IMR-90 (cell line): ENCODE measurements around the gene ZC3H7B. TPM values are rescaled to one million over a fixed set of nuclear protein-coding genes. Genes with fewer than 3 reads are reported as not detected.

ENCODE experiments used
- ATAC-seq: fragments of 200-7000 bp; cut with Tn5 transposase; 2 replicates; pipeline ENCODE4 v1.9.1; 2020; ENCODE audit warnings: low read depth, mild to moderate bottlenecking, moderate library complexity
- BruUV-seq: library from RNA; stranded (reverse); fragments of 400-500 nt; replicated peaks from 2 replicates; lab custom pipeline; 2021; lab: Mats Ljungman, UMichigan
- CTCF ChIA-PET: fragments of 300-600 bp; formaldehyde crosslinking; extraction: SDS; loops from one replicate; lab custom pipeline; 2021; ENCODE audit warnings: antibody characterized with exemption; lab: Yijun Ruan, JAX
- POLR2A ChIA-PET: fragments of 300-600 bp; sonication (Branson Sonifier 250); formaldehyde crosslinking; loops from one replicate; lab custom pipeline; 2022; ENCODE audit warnings: antibody characterized with exemption; ENCODE audit not compliant: unreplicated experiment; lab: Charles Lee
- DNase-seq: peaks from one replicate; pipeline ENCODE4 v3.0.0; 2013
- H2AFZ ChIP-seq: replicated peaks from 2 replicates; pipeline ENCODE3; 2013; ENCODE audit warnings: low read length, mild to moderate bottlenecking; ENCODE audit not compliant: poor library complexity
- H2AK5ac ChIP-seq: 2 replicates; pipeline ENCODE4 v1.6.1; 2013; ENCODE audit warnings: low read depth, low read length, inconsistent platforms
- H2AK9ac ChIP-seq: replicated peaks from 2 replicates; pipeline ENCODE3; 2013; ENCODE audit warnings: mild to moderate bottlenecking, low read depth, low read length, moderate library complexity; ENCODE audit not compliant: poor library complexity
- H2BK120ac ChIP-seq: 2 replicates; pipeline ENCODE4 v1.6.1; 2013; ENCODE audit warnings: low read depth, low read length, inconsistent platforms
- H2BK15ac ChIP-seq: 3 replicates; pipeline ENCODE4 v1.6.1; 2013; ENCODE audit warnings: low read depth, low read length, inconsistent platforms
- H2BK20ac ChIP-seq: 2 replicates; pipeline ENCODE4 v1.6.1; 2013; ENCODE audit warnings: low read depth, mild to moderate bottlenecking, inconsistent platforms, low read length, moderate library complexity
- H2BK5ac ChIP-seq: 2 replicates; pipeline ENCODE4 v1.6.1; 2013; ENCODE audit warnings: mild to moderate bottlenecking, low read depth, low read length, inconsistent platforms; ENCODE audit not compliant: poor library complexity, severe bottlenecking
- H3K14ac ChIP-seq: replicated peaks from 2 replicates; pipeline ENCODE4 v1.6.1; 2013; ENCODE audit warnings: low read depth, low read length, inconsistent platforms
- H3K18ac ChIP-seq: 2 replicates; pipeline ENCODE4 v1.6.1; 2013; ENCODE audit warnings: low read depth, low read length, control low read depth
- H3K23ac ChIP-seq: 2 replicates; pipeline ENCODE4 v1.6.1; 2013; ENCODE audit warnings: low read depth, low read length, inconsistent platforms
- H3K27ac ChIP-seq: 2 replicates; pipeline ENCODE4 v1.5.1; 2013; ENCODE audit warnings: mild to moderate bottlenecking, control low read depth, low read length; ENCODE audit not compliant: insufficient read depth
- H3K27me3 ChIP-seq: 2 replicates; pipeline ENCODE4 v1.6.1; 2013; ENCODE audit warnings: low read length; ENCODE audit not compliant: control insufficient read depth, insufficient read depth
- H3K36me3 ChIP-seq: 2 replicates; pipeline ENCODE4 v1.6.1; 2013; ENCODE audit warnings: low read length, mixed read lengths; ENCODE audit not compliant: control insufficient read depth, insufficient read depth
- H3K4ac ChIP-seq: 2 replicates; pipeline ENCODE4 v1.6.1; 2013; ENCODE audit warnings: low read depth, low read length, inconsistent platforms
- H3K4me1 ChIP-seq: 2 replicates; pipeline ENCODE4 v1.6.1; 2013; ENCODE audit warnings: low read length, mixed read lengths; ENCODE audit not compliant: control insufficient read depth, insufficient read depth
- H3K4me2 ChIP-seq: 2 replicates; pipeline ENCODE4 v1.6.1; 2013; ENCODE audit warnings: low read depth, mild to moderate bottlenecking, control low read depth, low read length, moderate library complexity
- H3K4me3 ChIP-seq: 2 replicates; pipeline ENCODE4 v1.5.1; 2013; ENCODE audit warnings: low read depth, mild to moderate bottlenecking, control low read depth, low read length, moderate library complexity; ENCODE audit not compliant: insufficient read depth
- H3K56ac ChIP-seq: 2 replicates; pipeline ENCODE4 v1.6.1; 2013; ENCODE audit warnings: low read length, inconsistent platforms; ENCODE audit not compliant: insufficient read depth; ENCODE audit errors: extremely low read depth
- H3K79me1 ChIP-seq, 2 experiments: 2 replicates each; pipeline ENCODE4 v1.6.1; 2013; ENCODE audit warnings: low read length in 2 of 2, inconsistent platforms in 1 of 2, low read depth in 1 of 2
- H3K9ac ChIP-seq: 2 replicates; pipeline ENCODE4 v1.6.1; 2013; ENCODE audit warnings: low read depth, low read length, control low read depth
- H3K9me1 ChIP-seq: 2 replicates; pipeline ENCODE4 v1.6.1; 2013; ENCODE audit warnings: low read length, inconsistent platforms; ENCODE audit not compliant: insufficient read depth
- H3K9me3 ChIP-seq: 2 replicates; pipeline ENCODE4 v1.6.1; 2013; ENCODE audit warnings: low read length; ENCODE audit not compliant: control insufficient read depth, insufficient read depth
- H4K20me1 ChIP-seq: 2 replicates; pipeline ENCODE4 v1.6.1; 2013; ENCODE audit warnings: low read length, inconsistent platforms; ENCODE audit not compliant: insufficient read depth
- H4K5ac ChIP-seq: 2 replicates; pipeline ENCODE4 v1.6.1; 2013; ENCODE audit warnings: mild to moderate bottlenecking, low read depth, low read length, control low read depth
- H4K8ac ChIP-seq, 2 experiments: 2 replicates each; pipeline ENCODE4 v1.6.1; 2013; ENCODE audit warnings: low read depth in 2 of 2, low read length in 2 of 2, control low read depth in 1 of 2, inconsistent platforms in 1 of 2
- H4K91ac ChIP-seq: 2 replicates; pipeline ENCODE4 v1.6.1; 2013; ENCODE audit warnings: low read depth, low read length, inconsistent platforms; ENCODE audit not compliant: insufficient read depth
- MXI1 ChIP-seq: IDR thresholded peaks from 2 replicates; pipeline ENCODE4 v1.6.1; 2012; ENCODE audit warnings: low read depth, mild to moderate bottlenecking, low read length, moderate library complexity, borderline replicate concordance
- WGBS, 2 experiments: methylation state at CpG; one replicate each; pipeline versions ENCODE4 v1.1.5 to v1.1.7; 2013; ENCODE audit warnings: missing lambda C conversion rate in 2 of 2; ENCODE audit not compliant: insufficient read length in 1 of 2; ENCODE audit errors: extremely low coverage in 2 of 2; 5-methylcytosine and 5-hydroxymethylcytosine counted together
- dilution Hi-C: fragments of 300-500 bp; cut with HindIII; formaldehyde crosslinking; loops from one replicate; pipeline ENCODE4 v1.14.3; 2018; ENCODE audit warnings: low sequenced_read_pairs; ENCODE audit not compliant: unreplicated experiment
- in situ Hi-C: fragments of 300-500 bp; cut with MboI; formaldehyde crosslinking; loops from 3 replicates; pipeline ENCODE4 v1.14.3; 2019; ENCODE audit warnings: low sequenced_read_pairs, inconsistent platforms, mixed read lengths
- intact Hi-C: fragments of 100-400 bp; cut with micrococcal nuclease; formaldehyde crosslinking; loops from 2 replicates; pipeline ENCODE4 v1.10.0; 2022
- polyA plus RNA-seq, 3 experiments: library from polyadenylated mRNA; depleted of rRNA; stranded (reverse); fragments of >200 nt; gene quantifications; 2 replicates each; pipeline ENCODE4 v1.2.3, GENCODE V29; 2012; ENCODE audit warnings: low replicate concordance in 1 of 3
- total RNA-seq: library from RNA; depleted of rRNA; stranded (reverse); fragments of >200 nt; gene quantifications from 2 replicates; pipeline ENCODE4 v1.2.3, GENCODE V29; 2012

ZC3H7B gene
- total and polyA plus RNA-seq, 2 of the 4 experiments (the other 2 are of a cell fraction) = 37.6 to 72.3 TPM

DNA sequence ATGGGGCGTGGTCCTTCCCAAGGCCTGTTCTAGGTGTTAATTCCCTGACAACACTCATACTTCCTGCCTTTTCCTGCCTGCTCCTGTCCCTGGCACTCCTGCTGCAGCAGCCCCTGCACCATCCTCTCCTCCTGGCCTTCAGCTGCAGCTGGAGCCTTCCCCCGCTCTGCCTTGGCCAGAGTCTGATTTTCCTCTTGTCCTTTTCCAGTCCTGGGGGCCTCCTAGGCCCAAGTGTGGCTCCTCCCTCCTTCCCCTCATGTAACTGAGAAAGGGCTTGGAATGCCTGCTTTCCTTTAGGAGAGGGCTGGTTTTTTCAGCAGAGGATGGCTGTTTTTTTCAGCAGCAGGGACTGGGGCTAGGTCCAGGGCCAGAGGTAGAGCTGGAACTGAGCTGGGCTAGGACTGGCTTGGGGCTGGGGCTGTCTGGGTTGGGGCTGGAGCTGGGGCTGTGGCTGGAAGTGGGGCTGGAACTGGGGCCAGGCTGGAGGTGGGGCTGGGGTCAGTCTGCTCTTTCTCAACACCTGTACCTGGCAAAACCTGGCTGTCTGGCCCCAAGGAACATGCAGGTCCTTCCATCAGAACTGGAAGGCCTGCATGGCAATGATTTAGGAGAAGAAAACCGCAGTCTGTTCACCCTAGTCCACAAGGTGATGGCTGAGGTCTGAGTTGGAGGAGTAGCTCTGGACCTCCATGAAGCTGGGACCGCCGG is 23.6 kb downstream of the ZC3H7B start:
- H3K4me3 ChIP-seq = no peak overlapping the region
- no peak overlapping the region for H2BK20ac ChIP-seq
- no peak overlapping the region for H2BK5ac ChIP-seq
- no peak overlapping the region for H2BK15ac ChIP-seq
- peaks cover 29% of the 10 kb centered on the region for H3K9me1 ChIP-seq
- H3K23ac ChIP-seq = no peak overlapping the region
- H3K18ac ChIP-seq = no peak overlapping the region
- no peaks in the 10 kb centered on the region for H3K27me3 ChIP-seq
- H3K4ac ChIP-seq = no peak overlapping the region
- no peak overlapping the region for H2BK120ac ChIP-seq
- dilution Hi-C loops = no loop called here
- no peak overlapping the region for H3K4me2 ChIP-seq
- H4K8ac ChIP-seq = no peak overlapping the region
- H3K9me3 ChIP-seq = no peaks in the 10 kb centered on the region
- intact Hi-C loops = no loop called here
- no peak overlapping the region for H3K56ac ChIP-seq
- WGBS, 2 experiments = no CpG with 5 or more reads among the region's 5 CpGs
- TF ChIP-seq MXI1 = no peak
- ChIA-PET POLR2A (no interaction called here), CTCF (no interaction called here)
- H3K79me1 ChIP-seq = peaks cover 28 to 71% of the 10 kb centered on the region in 2 experiments
- no peak for DNase-seq
- H4K20me1 ChIP-seq = peaks cover 42% of the 10 kb centered on the region
- no peak overlapping the region for H4K91ac ChIP-seq
- H4K5ac ChIP-seq = no peak overlapping the region
- H3K27ac ChIP-seq = no peak overlapping the region
- peaks cover 75% of the 10 kb centered on the region for H3K36me3 ChIP-seq
- no peak overlapping the region for H2AFZ ChIP-seq
- H3K4me1 ChIP-seq = peaks cover 2% of the 10 kb centered on the region; the same call in 1 of the 2 replicates
- in situ Hi-C loops = no loop called here
- BruUV-seq = no TSS peak
- H2AK5ac ChIP-seq = no peak overlapping the region
- no peak overlapping the region for H3K14ac ChIP-seq
- H3K9ac ChIP-seq = no peak overlapping the region
- H2AK9ac ChIP-seq = no peak overlapping the region
- peak; percentile 17; the same call in 1 of the 2 replicates for ATAC-seq
